SIG-M5 treated with dmso at 0.1 percent for 504 hours (cell line): ENCODE data around the gene RAB28.
"Not testable (repeated sequence)": the region's sequence is repeated elsewhere in the genome, so short reads cannot be mapped to it uniquely, and the experiment has no call there.

Source experiments
- DNase-seq: peaks from one replicate; lab custom pipeline; 2025; ENCODE audit not compliant: unreplicated experiment; lab: John Stamatoyannopoulos, UW

The RAB28 gene

DNA sequence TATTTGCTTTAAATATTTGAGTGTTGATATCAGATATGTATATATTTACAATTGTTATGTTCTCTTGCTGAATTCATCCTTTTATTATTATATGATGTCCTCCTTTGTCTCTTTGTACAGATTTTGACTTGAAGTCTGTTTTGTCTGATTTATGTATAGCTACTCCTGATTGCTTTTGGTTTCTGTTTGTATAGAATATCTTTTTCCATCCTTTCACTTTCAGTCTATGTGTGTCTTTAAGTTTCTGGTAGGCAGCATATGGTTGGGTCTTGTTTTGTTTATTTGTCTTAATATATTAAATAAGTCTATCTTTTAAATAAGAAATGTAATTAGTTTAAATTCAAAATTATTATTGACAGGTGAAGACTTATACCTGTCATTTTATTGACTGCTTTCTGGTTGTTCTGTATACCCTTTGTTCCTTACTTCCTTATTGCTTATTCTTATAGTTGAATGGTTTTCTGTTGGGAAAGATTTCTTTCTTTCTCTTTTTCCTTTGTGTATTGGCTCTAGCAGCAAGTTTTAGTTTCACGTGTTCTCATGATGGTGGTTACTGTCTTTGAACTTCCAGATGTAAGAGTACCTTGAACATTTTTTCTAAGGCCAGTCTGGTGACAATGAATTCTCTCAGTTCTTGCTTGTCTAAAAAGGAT is 31.1 kb downstream of the RAB28 start:
- no peak for DNase-seq

DNA sequence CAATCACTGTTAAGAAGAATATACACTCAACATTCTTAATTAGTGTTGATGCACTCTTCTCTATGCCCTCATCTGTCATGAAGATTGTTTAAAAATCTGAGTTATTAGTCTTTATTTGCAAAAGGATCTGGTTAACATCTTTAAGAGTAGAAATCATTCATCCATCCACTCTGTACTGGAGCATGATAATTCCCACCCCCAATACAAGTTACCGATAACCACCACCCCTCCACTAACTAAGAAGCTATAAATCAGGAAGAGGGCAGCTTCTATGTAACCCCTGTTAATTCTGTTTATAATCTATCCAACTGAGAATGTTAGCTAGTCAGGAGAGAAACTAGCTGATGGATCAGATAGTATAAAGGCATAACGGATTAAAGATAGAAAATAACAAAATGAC is 34.5 kb downstream of the RAB28 start:
- no peak for DNase-seq

DNA sequence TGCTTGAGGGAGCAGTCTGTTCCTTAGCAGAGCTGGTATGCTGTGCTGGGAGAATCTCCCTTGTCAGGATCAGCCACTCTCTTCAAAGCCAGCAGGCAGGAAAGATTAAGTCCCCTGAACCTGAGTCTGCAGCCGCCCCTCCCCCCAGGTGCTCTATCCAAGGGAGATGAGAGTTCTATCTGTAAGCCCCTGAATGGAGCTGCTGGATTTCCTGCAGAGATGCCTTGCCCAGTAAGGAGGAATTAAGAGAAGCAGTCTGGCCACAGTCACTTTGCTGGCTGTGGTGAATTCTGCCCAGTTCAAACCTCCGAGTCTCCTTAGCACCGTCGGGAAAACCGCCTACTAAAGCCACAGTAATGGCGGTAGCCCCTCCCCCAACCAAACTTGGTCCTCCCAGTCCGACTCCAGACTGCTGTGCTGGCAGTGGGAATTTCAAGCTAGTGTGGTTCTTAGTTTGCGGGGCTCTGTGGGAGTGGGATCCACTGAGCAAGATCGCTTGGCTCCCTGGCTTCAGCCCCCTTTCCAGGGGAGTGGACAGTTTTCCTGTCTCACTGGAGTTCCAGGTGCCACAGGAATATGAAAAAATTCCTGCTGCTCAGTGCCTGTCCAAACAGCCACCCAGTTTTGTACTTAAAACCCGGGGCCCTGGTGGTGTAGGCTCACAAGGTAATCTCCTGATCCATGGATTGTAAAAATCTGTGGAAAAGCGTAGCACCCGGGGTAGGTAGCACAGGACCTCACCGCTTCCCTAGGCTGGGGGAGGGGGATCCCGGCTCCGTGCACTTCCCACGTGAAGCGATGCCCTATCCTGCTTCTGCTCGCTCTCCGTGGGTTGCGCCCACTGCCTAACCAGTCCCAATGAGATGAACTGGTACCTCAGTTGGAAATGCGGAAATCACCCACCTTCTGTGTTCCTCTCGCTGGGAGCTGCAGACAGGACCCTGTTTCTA is 38.0 kb downstream of the RAB28 start:
- DNase-seq: no peak

DNA sequence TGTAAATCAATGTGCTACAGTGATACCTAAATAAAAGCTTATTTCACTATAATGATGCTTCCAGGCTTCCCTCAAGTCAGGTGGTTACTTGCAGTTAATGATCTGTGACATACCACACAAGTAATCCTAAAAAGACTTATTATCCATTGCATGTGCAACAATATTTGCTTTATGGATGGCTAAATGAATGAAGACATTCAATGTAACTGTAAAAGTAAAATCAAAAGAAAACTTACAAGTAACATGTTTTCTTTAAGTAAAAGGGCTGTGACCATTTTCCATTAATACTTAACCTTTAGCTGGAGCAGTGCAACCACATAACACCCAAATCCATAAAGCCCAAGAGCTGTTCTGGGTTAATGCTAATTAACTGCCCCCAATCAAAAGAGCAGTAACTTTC is 42.6 kb downstream of the RAB28 start:
- no peak for DNase-seq

DNA sequence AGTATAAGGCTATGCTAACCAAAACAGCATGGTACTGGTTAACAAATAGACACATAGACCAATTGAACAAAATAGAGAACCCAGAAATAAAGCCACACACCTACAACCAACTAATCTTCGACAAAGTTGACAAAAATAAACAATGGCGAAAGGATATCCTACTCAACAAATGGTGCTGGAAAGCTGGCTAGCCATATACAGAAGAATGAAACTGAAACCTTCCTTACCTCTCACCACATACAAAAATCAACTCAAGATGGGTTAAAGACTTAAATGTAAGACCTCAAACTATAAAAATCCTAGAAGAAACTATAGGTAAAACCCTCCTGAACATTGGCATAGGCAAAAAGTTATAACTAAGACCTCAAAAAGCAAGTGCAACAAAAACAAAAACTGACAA is 47.2 kb downstream of the RAB28 start:
- DNase-seq: no peak

DNA sequence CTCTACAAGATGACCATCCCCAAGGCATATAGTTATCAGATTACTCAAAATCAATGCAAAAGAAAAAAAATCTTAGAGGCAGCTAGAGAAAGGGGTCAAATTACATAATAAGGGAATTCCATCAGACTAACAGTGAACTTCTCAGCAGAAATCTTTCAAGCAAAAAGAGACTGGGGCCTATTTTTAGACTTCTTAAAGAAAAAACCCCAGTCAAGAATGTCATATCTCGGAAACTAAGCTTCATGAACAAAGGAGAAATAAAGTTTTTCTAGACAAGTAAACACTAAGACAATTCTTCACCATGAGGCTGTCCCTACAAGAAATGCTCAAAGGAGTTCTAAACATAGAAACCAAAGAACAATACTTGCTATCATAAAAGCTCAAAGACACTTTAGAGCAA is 51.7 kb downstream of the RAB28 start:
- no peak for DNase-seq

DNA sequence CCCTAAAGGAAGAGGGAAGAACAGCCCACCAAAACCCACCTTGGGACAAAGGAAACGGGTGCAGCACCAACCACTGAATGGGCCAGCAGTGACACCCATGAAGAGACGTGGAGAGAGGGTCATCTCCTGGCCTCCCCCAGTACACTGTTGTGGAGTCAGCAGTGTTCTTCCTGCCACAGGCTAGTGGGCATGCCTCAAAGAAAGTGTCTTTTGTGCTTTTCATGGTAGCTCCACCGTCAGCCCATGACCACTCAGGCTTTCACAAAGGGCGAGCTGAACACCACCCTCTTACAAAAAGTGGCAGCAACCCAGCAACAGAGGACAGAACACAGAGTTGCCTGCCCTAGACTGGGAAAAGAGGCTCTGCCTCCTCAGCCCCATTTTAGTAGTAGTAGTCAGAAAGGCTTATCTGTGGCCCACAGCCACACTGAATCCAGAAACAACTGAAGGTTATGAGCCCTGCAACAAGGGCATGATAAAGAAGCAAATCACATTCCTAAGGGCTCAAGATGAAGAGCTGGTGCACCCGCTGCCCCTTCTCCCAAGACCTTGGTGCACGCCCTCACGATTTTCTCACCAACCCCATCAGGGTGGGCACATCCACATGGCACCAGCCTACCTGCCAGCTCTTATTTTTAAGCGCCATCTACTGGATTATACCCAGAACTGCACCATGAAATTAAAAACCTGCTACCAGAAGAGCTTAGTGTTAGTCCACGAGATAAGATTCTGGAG is 53.1 kb downstream of the RAB28 start:
- no peak for DNase-seq

DNA sequence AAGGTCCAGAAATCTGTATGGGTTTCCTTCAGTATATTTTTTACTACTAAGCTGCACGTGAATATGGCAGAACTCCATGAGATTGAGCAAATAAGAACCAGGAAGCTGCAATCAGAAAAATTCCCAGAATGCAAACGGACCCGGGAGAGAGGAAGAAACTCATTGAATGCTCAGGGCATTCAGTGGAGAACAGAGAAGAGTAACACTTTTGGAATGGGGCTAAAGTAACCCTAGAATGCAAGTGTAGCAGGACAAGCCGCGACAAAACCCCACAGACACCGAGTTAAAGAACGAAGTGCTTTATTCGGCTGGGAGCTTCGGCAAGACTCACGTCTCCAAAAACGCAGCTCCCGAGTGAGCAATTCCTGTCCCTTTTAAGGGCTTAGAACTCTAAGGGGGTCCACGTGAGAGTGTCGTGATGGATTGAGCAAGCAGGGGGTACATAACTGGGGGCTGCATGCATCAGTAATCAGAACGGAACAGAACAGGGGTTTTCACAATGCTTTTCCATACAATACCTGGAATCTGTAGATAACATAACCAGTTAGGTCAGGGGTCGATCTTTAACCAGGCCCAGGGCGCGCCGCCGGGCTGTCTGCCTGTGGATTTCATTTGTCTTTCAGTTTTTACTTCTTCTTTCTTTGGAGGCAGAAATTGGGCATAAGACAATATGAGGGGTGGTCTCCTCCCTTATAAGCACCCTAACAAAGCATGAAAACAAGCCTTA is 56.4 kb downstream of the RAB28 start:
- no peak for DNase-seq

DNA sequence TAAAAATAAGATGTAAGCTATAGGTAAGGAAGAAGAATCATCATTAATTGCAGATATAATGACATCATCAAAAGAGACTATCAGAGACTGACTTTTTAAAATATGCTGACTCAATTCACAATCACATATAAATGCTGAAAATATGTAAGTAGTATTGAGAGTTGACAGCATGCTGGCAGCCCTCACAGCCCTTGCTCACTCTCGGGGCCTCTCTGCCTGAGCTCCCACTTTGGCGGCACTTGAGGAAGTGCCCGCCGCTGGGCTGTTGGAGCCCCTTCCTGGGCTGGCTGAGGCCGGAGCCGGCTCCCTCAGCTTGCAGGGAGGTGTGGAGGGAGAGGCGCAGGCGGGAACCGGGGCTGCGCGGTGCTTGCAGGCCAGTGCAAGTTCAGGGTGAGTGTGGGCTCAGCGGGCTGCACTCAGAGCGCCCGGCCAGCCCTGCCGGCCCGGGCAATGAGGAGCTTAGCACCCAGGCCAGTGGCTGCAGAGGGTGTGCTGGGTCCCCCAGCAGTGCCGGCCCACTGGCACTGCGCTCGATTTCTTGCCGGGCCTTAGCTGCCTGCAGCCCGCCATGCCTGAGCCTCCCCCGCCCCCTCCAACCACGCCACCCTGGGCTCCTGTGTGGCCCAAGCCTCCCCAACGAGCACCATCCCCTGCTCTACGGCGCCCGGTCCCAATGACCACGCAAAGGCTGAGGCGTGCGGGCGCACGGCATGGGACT is 68.9 kb downstream of the RAB28 start:
- DNase-seq: no peak

DNA sequence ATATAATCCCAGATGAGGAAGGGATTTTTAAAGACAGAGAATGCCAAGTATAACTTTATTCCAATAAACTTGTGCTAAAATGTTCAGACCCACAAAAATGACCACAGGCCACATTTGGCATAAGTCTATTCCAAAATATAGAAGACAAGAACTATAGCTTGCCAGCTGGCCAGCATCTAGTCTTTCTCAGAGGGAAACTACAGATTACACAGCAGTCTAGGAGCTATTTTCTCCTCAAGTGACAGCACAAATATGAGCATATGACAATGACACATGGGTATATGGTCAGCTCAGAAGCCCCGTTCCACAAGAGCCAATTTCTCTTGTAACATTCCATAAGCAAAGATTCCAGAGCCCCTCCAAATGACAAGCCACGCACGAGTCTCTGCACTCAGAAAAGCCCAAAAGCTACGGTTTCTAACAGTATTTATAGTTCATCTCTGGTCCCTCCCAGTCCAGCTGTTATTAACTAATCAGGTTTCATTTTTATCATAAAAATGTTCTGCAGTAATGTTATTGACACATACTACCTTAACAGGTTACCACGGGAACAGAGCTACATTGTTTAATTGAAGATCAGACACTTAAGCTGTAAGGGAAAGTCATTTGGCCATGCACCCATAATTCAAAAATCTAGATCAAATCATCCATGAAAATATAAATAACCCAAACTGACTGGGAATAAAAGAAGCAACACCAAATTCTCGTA is 70.3 kb downstream of the RAB28 start:
- no peak for DNase-seq

DNA sequence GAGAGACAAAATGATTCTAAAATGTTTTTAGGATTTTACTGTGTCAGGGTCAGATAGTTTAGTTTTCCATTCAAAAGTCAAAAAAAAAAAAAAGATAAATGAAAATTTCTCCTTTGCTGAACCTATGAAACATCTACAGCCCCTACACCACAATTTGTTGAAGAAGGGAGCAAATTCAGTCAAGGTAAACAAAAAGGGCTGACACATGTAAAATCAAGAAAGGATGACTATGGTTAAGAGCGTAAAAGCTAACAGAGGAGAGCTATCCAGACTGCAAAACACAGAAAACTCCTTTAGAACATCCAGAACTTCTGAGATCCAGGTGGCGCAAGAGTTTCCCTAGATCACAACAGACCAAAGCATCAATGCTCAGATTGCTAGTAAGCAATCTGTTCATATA is 72.2 kb downstream of the RAB28 start:
- DNase-seq: no peak

DNA sequence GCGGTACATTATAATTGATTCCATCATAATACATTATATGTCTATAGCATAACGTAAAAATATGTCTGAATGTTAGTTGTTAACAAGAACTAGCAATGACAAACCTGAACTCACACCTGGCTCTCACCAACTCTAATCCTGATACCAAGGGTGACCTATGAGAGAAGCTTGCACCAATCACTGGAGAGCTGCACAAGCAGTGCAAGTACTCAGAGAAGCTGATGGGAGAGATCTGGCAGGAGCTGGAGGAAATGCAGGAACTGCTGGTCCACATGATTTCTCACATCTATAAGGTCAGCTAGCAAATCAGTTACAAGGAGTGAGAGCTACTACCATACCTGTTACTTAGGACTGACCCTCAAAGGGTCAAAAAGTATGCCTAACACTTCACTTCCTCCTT is 74.8 kb downstream of the RAB28 start:
- DNase-seq: no peak

DNA sequence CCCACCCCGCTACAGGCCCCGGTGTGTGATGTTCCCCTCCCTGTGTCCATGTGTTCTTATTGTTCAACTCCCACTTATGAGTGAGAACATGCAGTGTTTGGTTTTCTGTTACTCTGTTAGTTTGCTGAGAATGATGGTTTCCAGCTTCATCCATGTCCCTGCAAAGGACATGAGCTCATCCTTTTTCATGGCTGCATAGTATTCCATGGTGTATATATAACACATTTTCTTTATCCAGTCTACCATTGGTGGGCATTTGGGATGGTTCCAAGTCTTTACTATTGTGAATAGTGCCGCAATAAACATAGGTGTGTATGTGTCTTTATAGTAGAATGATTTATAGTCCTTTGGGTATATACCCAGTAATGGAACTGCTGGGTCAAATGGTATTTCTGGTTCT is 78.0 kb downstream of the RAB28 start:
- DNase-seq: not testable (repeated sequence)

DNA sequence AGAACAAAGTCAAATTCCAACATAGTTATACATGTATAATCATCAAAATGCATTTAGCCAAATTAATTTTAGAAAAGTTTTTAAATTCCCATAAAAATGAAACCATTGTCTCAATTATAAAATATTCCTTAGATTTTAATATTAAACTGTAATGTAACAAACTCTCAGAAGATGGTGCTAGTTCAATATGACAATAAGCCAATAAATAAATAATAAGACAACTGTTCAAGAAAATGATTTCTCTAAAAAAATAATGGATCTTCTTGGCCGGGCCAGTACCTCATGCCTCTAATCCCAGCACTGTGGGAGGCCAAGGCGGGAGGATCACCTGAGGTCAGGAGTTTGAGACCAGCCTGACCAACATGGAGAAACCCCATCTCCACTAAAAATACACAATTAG is 80.3 kb downstream of the RAB28 start:
- DNase-seq: no peak

DNA sequence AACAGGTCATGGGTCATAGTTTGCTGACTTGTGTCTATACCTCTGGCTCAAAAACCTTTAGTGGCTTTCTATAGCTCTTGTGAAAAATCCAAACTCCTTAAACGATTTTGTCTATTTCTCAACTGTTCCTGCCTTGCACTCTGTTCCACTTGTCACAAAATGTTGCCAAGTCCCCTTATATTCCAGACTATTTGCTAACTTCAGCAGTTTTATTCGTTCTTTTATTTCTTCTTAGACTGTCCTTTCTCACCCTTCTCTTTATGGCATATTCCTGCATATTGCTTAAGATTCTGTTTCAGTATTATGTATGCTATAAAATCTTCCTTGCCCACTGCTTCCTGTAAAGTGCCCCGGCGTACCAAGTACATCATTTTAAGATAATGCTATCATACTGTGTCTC is 80.8 kb downstream of the RAB28 start:
- DNase-seq: no peak

DNA sequence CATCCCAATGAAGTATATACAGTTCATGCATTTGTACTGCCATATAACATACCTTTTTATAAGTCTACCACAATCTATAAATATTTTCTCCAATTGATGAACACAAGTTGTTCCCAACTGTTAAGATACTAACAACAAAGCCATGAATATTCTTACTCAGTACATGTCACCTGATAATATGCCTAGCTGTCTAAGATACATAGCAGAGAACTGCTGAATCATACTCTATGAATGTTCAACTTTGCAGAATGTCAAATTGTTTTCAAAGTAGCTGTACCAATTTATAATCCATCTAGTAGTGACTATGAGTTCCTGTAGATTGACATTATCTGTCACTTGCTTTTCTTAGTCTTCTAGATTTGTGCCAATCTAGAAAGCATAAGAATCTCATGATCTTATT is 84.9 kb downstream of the RAB28 start:
- no peak for DNase-seq

DNA sequence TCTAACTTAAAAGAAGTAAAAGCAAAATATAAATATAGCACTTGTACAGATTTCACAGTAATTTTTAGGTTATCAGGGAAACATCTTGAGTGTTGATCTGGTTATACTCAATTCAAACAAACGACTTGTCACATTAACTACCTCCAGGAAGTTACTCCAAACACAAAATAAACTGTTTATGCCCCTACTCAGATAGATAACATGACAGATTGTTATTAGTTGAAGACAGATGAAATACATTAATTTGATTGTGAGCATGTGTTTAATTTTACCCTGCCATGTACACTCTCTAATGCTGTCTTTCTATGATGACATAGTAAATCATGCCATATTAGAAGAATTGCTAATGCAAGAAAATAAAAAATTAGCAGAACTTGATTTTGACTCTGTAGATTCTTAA is 88.0 kb downstream of the RAB28 start:
- DNase-seq: no peak

DNA sequence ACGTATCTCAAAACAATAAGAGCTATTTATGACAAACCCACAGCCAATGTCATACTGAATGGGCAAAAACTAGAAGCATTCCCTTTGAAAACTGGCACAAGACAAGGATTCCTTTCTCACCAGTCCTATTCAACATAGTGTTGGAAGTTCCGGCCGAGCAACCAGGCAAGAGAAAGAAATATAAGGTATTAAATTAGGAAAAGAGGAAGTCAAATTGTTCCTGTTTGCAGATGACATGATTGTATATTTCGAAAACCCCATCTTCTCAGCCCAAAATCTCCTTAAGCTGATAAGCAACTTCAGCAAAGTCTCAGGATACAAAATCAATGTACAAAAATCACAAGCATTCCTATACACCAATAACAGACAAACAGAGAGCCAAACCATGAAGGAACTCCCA is 94.2 kb downstream of the RAB28 start:
- not testable (repeated sequence) for DNase-seq

DNA sequence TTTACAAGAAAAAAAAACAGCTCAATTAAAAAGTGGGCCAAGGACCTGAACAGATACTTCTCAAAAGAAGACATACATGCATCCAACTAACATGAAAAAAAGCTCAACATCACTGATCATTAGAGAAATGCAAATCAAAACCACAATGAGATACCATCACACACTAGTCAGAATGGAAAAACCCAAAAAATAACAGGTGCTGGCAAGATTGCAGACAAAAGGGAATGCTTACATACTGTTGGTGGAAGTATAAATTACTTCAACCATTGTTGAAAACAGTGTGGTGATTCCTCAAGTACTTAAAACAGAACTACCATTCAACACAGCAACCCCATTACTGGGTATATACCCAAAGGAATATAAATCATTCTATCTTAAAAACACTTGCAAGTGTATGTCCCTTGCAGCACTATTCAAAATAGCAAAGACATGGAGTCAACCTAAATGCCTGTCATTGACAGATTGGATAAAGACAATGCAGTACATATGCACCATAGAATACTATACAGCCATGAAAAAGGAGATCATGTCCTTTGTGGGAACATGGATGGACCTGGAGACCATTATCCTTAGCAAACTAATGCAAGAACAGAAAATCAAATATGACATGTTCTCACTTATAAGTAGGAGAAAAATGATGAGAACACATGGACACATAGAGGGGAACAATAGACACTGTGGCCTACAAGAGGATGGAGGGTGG is 97.6 kb downstream of the RAB28 start:
- no peak for DNase-seq
